ENCODE measurements around the gene ADGRG2.

DNA sequence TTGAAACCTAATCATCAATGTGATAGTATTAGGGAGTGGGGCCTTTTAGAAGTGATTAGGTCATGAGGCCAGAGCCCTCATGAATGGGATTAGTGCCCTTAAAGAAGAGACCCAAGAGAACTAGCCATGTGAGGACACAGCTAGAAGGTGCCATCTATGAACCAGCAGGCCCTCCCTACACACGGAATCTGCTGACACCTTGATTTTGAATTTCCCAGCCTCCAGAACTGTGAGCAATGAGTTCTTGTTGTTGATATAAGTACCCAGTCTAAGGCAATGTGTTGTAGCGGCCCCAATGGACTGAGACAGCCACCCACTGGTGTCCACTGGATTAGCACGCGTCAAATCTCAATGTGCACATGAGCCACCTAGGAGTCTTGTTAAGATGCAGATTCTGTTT lies 8.4 kb upstream of the ADGRG2 start:
- TF ChIP-seq POLR2AphosphoS5 (IDR thresholded peaks at IDR 0.05; ENCODE audit: low read depth, low read length), result no peak
- TF ChIP-seq POLR2A (IDR thresholded peaks at IDR 0.05; ENCODE audit: low read depth, low read length), result no peak
- TF ChIP-seq TAF1 (IDR thresholded peaks at IDR 0.05; ENCODE audit: borderline replicate concordance, low read depth, low read length), result no peak
